Caco-2 (cell line): ENCODE data around the gene POLDIP3. TPM values are rescaled to one million over a fixed set of nuclear protein-coding genes. Genes with fewer than 3 reads are reported as not detected.

Experiments
- BruUV-seq: library from RNA; stranded (reverse); fragments of 400-500 nt; replicated peaks from 2 replicates; lab custom pipeline; 2021; lab: Mats Ljungman, UMichigan
- CTCF ChIA-PET: fragments of 300-600 bp; sonication (Branson Sonifier 250); formaldehyde crosslinking; loops from one replicate; lab custom pipeline; 2022; ENCODE audit warnings: antibody characterized with exemption; lab: Charles Lee
- POLR2A ChIA-PET: fragments of 300-600 bp; sonication (Branson Sonifier 250); formaldehyde crosslinking; loops from one replicate; lab custom pipeline; 2022; ENCODE audit warnings: antibody characterized with exemption; lab: Charles Lee
- DNase-seq, 2 experiments: peaks; one replicate each; pipeline versions ENCODE4 v3.0.0 to v3.0.0-alpha.2; 2020 to 2022
- H3K27me3 ChIP-seq: replicated peaks from 2 replicates; pipeline ENCODE4 v1.6.0; 2011; ENCODE audit warnings: low read length; ENCODE audit not compliant: control insufficient read depth, insufficient read depth
- H3K36me3 ChIP-seq: 2 replicates; pipeline ENCODE4 v1.5.1; 2011; ENCODE audit warnings: low read length; ENCODE audit not compliant: control insufficient read depth, insufficient read depth
- H3K4me1 ChIP-seq: fragments of 250-450 bp; sonication (Bioruptor Pico); 2 replicates; pipeline ENCODE4 v1.5.1; 2020; ENCODE audit warnings: mild to moderate bottlenecking
- H3K4me3 ChIP-seq: 2 replicates; pipeline ENCODE4 v1.5.1; 2011; ENCODE audit warnings: low read depth, mild to moderate bottlenecking, control low read depth, low read length
- H3K9me3 ChIP-seq: fragments of 250-450 bp; sonication (Bioruptor Pico); 2 replicates; pipeline ENCODE4 v1.5.1; 2020; ENCODE audit warnings: mild to moderate bottlenecking, moderate library complexity
- H3K27ac Mint-ChIP-seq: one replicate; pipeline ENCODE4 v1.8.0; 2022; ENCODE audit warnings: mixed read lengths; ENCODE audit not compliant: unreplicated experiment
- H3K27me3 Mint-ChIP-seq: one replicate; pipeline ENCODE4 v1.8.0; 2022; ENCODE audit warnings: mixed read lengths; ENCODE audit not compliant: insufficient read depth, unreplicated experiment
- H3K36me3 Mint-ChIP-seq: one replicate; pipeline ENCODE4 v1.8.0; 2022; ENCODE audit warnings: mild to moderate bottlenecking, mixed read lengths; ENCODE audit not compliant: insufficient read depth, unreplicated experiment
- H3K4me1 Mint-ChIP-seq: one replicate; pipeline ENCODE4 v1.8.0; 2022; ENCODE audit warnings: low read depth, mixed read lengths; ENCODE audit not compliant: unreplicated experiment
- H3K4me3 Mint-ChIP-seq: one replicate; pipeline ENCODE4 v1.8.0; 2022; ENCODE audit warnings: mild to moderate bottlenecking, moderate library complexity, mixed read lengths; ENCODE audit not compliant: unreplicated experiment
- H3K9me3 Mint-ChIP-seq: one replicate; pipeline ENCODE4 v1.8.0; 2022; ENCODE audit warnings: mixed read lengths; ENCODE audit not compliant: unreplicated experiment
- CTCF ChIP-seq, 2 experiments: fragments of 200-600 bp in 1 of 2; IDR thresholded peaks; 1 replicate in 1 of 2; 2 replicates in 1 of 2; pipeline versions ENCODE4 v1.5.1 to v1.8.0; 2011 to 2022; ENCODE audit warnings: antibody characterized with exemption in 1 of 2, control low read depth in 1 of 2, inconsistent platforms in 1 of 2, low read depth in 1 of 2, low read length in 1 of 2, mild to moderate bottlenecking in 1 of 2, moderate library complexity in 1 of 2; ENCODE audit not compliant: insufficient read depth in 1 of 2, severe bottlenecking in 1 of 2, unreplicated experiment in 1 of 2
- intact Hi-C: fragments of 100-400 bp; cut with micrococcal nuclease; formaldehyde crosslinking; loops from one replicate; pipeline ENCODE4 v1.10.0; 2022; ENCODE audit not compliant: unreplicated experiment
- total RNA-seq: library from RNA; stranded (reverse); gene quantifications from 2 replicates; pipeline ENCODE4 v1.2.3, GENCODE V29; 2022

Gene POLDIP3
- total RNA-seq, 1 experiment from 2014 or later: 70.8 TPM

- peaks cover 32% of the 10 kb centered on the region for H3K36me3 Mint-ChIP-seq
- Histone ChIP-seq H3K36me3 (peaks cover 7% of the 10 kb centered on the region), H3K27me3 (no peaks in the 10 kb centered on the region), H3K4me3 (no peak overlapping the region), H3K9me3 (no peaks in the 10 kb centered on the region), H3K4me1 (no peaks in the 10 kb centered on the region)
- CTCF ChIA-PET: no interaction called here
- POLR2A ChIA-PET: no interaction called here
- TF ChIP-seq CTCF (IDR thresholded peaks at IDR 0.05; ENCODE audit: insufficient read depth in 1 of 2, low read depth in 1 of 2, low read length in 1 of 2, severe bottlenecking in 1 of 2, unreplicated experiment in 1 of 2): no peak
- BruUV-seq: no TSS peak
- H3K9me3 Mint-ChIP-seq: no peaks in the 10 kb centered on the region
- H3K27me3 Mint-ChIP-seq: no peaks in the 10 kb centered on the region
- H3K4me1 Mint-ChIP-seq: no peaks in the 10 kb centered on the region
- H3K27ac Mint-ChIP-seq: no peak overlapping the region
- DNase-seq: no peak
- no peak overlapping the region for H3K4me3 Mint-ChIP-seq
- intact Hi-C loops: loop anchor here (10.0 kb wide), 1 partner anchor 60 kb away; no protein-coding TSS in a partner anchor
Observed at GRCh38 chr22:42624551-42625106, 9.9 kb upstream of the POLDIP3 start.

- Mint-ChIP-seq H3K27me3 (no peaks in the 10 kb centered on the region), H3K27ac (no peak overlapping the region), H3K36me3 (peaks cover 39% of the 10 kb centered on the region), H3K4me3 (no peak overlapping the region), H3K4me1 (no peaks in the 10 kb centered on the region), H3K9me3 (no peaks in the 10 kb centered on the region)
- Histone ChIP-seq H3K4me3 (no peak overlapping the region), H3K27me3 (no peaks in the 10 kb centered on the region), H3K36me3 (peaks cover 7% of the 10 kb centered on the region), H3K4me1 (no peaks in the 10 kb centered on the region), H3K9me3 (no peaks in the 10 kb centered on the region)
- no TSS peak for BruUV-seq
- POLR2A ChIA-PET: no interaction called here
- CTCF ChIA-PET: no interaction called here
- intact Hi-C loops: loop anchor here (10.0 kb wide), 1 partner anchor 61 kb away; no protein-coding TSS in a partner anchor
- no peak for DNase-seq
- no peak for TF ChIP-seq CTCF (IDR thresholded peaks at IDR 0.05; ENCODE audit: insufficient read depth in 1 of 2, low read depth in 1 of 2, low read length in 1 of 2, severe bottlenecking in 1 of 2, unreplicated experiment in 1 of 2)
Observed at GRCh38 chr22:42623756-42624441, 9.2 kb upstream of the POLDIP3 start.

- Histone ChIP-seq H3K27me3 (no peaks in the 10 kb centered on the region), H3K4me1 (no peaks in the 10 kb centered on the region), H3K36me3 (peaks cover 7% of the 10 kb centered on the region), H3K4me3 (no peak overlapping the region), H3K9me3 (no peaks in the 10 kb centered on the region)
- Mint-ChIP-seq H3K9me3 (no peaks in the 10 kb centered on the region), H3K27ac (no peak overlapping the region), H3K4me3 (no peak overlapping the region), H3K27me3 (no peaks in the 10 kb centered on the region), H3K36me3 (peaks cover 44% of the 10 kb centered on the region), H3K4me1 (no peaks in the 10 kb centered on the region)
- ChIA-PET POLR2A (no interaction called here), CTCF (no interaction called here)
- DNase-seq: no peak
- no peak for TF ChIP-seq CTCF (IDR thresholded peaks at IDR 0.05; ENCODE audit: insufficient read depth in 1 of 2, low read depth in 1 of 2, low read length in 1 of 2, severe bottlenecking in 1 of 2, unreplicated experiment in 1 of 2)
- no TSS peak for BruUV-seq
- intact Hi-C loops: loop anchor here (10.0 kb wide), 1 partner anchor 61 kb away; no protein-coding TSS in a partner anchor
Observed at GRCh38 chr22:42623301-42623751, 8.6 kb upstream of the POLDIP3 start.
